ENCODE results near the gene ABCA1.
"Not testable (repeated sequence)": the region's sequence is repeated elsewhere in the genome, so short reads cannot be mapped to it uniquely, and the experiment has no call there.

The ABCA1 gene

GRCh38 chr9:104905931-104906330 is 22.0 kb downstream of the ABCA1 start:
- no peak for DNase-seq (ENCODE audit: low spot score)

- DNase-seq (ENCODE audit: low spot score) = no peak
Measured at GRCh38 chr9:104905153-104905901, 22.6 kb downstream of the ABCA1 start.

- no peak for DNase-seq (ENCODE audit: low spot score)
Measured at GRCh38 chr9:104903609-104904008, 24.3 kb downstream of the ABCA1 start.

GRCh38 chr9:104900871-104901270 is 27.1 kb downstream of the ABCA1 start:
- no peak for DNase-seq (ENCODE audit: low spot score)

- DNase-seq (ENCODE audit: low spot score) = no peak
Measured at GRCh38 chr9:104900324-104900723, 27.6 kb downstream of the ABCA1 start.

- DNase-seq (ENCODE audit: low spot score) = no peak
Measured at GRCh38 chr9:104899759-104900247, 28.2 kb downstream of the ABCA1 start.

- DNase-seq (ENCODE audit: low spot score) = not testable (repeated sequence)
Measured at GRCh38 chr9:104898376-104898775, 29.6 kb downstream of the ABCA1 start.

GRCh38 chr9:104896131-104896530 is 31.8 kb downstream of the ABCA1 start:
- DNase-seq (ENCODE audit: low spot score) = no peak

GRCh38 chr9:104895572-104895971 is 32.4 kb downstream of the ABCA1 start:
- DNase-seq (ENCODE audit: low spot score) = peak; percentile 74

GRCh38 chr9:104892701-104893100 is 35.3 kb downstream of the ABCA1 start:
- no peak for DNase-seq (ENCODE audit: low spot score)

- DNase-seq (ENCODE audit: low spot score) = no peak
Measured at GRCh38 chr9:104890433-104890770, 37.6 kb downstream of the ABCA1 start.

GRCh38 chr9:104885818-104886709 is 41.9 kb downstream of the ABCA1 start:
- DNase-seq (ENCODE audit: low spot score) = no peak

- no peak for DNase-seq (ENCODE audit: low spot score)
Measured at GRCh38 chr9:104883169-104883568, 44.8 kb downstream of the ABCA1 start.

- no peak for DNase-seq (ENCODE audit: low spot score)
Measured at GRCh38 chr9:104882566-104882965, 45.4 kb downstream of the ABCA1 start.

GRCh38 chr9:104882086-104882485 is 45.9 kb downstream of the ABCA1 start:
- DNase-seq (ENCODE audit: low spot score) = no peak

- DNase-seq (ENCODE audit: low spot score) = no peak
Measured at GRCh38 chr9:104879555-104880309, 48.2 kb downstream of the ABCA1 start.

- no peak for DNase-seq (ENCODE audit: low spot score)
Measured at GRCh38 chr9:104876587-104876986, 51.4 kb downstream of the ABCA1 start.

GRCh38 chr9:104875897-104876296 is 52.1 kb downstream of the ABCA1 start:
- no peak for DNase-seq (ENCODE audit: low spot score)

- DNase-seq (ENCODE audit: low spot score) = no peak
Measured at GRCh38 chr9:104875320-104875719, 52.6 kb downstream of the ABCA1 start.

- no peak for DNase-seq (ENCODE audit: low spot score)
Measured at GRCh38 chr9:104873489-104873850, 54.5 kb downstream of the ABCA1 start.

- DNase-seq (ENCODE audit: low spot score) = peak; percentile 92
Measured at GRCh38 chr9:104872656-104873488, 55.1 kb downstream of the ABCA1 start.

Measured in COLO829 (cell line).